OCI-LY7 (cell line): ENCODE data around the gene REV3L. TPM values are rescaled to one million over a fixed set of nuclear protein-coding genes. Genes with fewer than 3 reads are reported as not detected.

ENCODE experiments used
- BruUV-seq: library from RNA; stranded (reverse); fragments of 400-500 nt; replicated peaks from 2 replicates; lab custom pipeline; 2021; lab: Mats Ljungman, UMichigan
- CTCF ChIA-PET: fragments of 300-600 bp; sonication (Branson Sonifier 250); formaldehyde crosslinking; loops from one replicate; lab custom pipeline; 2022; ENCODE audit warnings: antibody characterized with exemption; ENCODE audit not compliant: unreplicated experiment; lab: Charles Lee
- POLR2A ChIA-PET: fragments of 300-600 bp; sonication (Branson Sonifier 250); formaldehyde crosslinking; loops from one replicate; lab custom pipeline; 2022; ENCODE audit warnings: antibody characterized with exemption; lab: Charles Lee
- DNase-seq: peaks from one replicate; pipeline ENCODE4 v3.0.0-alpha.2; 2015; ENCODE audit warnings: low spot score
- H2AFZ ChIP-seq: fragments of 200-600 bp; sonication (generic), shearing (Covaris generic); 2 replicates; pipeline ENCODE4 v1.6.1; 2014; ENCODE audit warnings: mild to moderate bottlenecking, antibody characterized with exemption, low read length, moderate library complexity
- H3K27ac ChIP-seq: fragments of 200-600 bp; sonication (generic); 2 replicates; pipeline ENCODE4 v1.5.1; 2014; ENCODE audit warnings: mixed run types, low read depth, mild to moderate bottlenecking, moderate library complexity, low read length, inconsistent platforms; ENCODE audit not compliant: poor library complexity, severe bottlenecking
- H3K36me3 ChIP-seq: fragments of 200-600 bp; sonication (generic); 2 replicates; pipeline ENCODE4 v1.6.1; 2014; ENCODE audit warnings: mild to moderate bottlenecking, antibody characterized with exemption, low read length, moderate library complexity, mixed read lengths; ENCODE audit not compliant: insufficient read depth
- H3K4me1 ChIP-seq: fragments of 200-600 bp; sonication (generic); 2 replicates; pipeline ENCODE4 v1.5.1; 2014; ENCODE audit warnings: mild to moderate bottlenecking, low read length; ENCODE audit not compliant: insufficient read depth, poor library complexity, severe bottlenecking
- H3K4me2 ChIP-seq: fragments of 200-600 bp; sonication (generic); 2 replicates; pipeline ENCODE4 v1.6.1; 2014; ENCODE audit warnings: mild to moderate bottlenecking, low read length
- H3K4me3 ChIP-seq: fragments of 200-600 bp; sonication (generic); 2 replicates; pipeline ENCODE4 v1.5.1; 2014; ENCODE audit warnings: mild to moderate bottlenecking, low read depth, low read length; ENCODE audit not compliant: poor library complexity, severe bottlenecking
- H3K79me2 ChIP-seq: fragments of 200-600 bp; sonication (generic); 2 replicates; pipeline ENCODE4 v1.6.1; 2016; ENCODE audit warnings: low read depth, mild to moderate bottlenecking, low read length, moderate library complexity, mixed read lengths; ENCODE audit not compliant: insufficient read depth
- H3K9me2 ChIP-seq: fragments of 200-600 bp; sonication (generic); 2 replicates; pipeline ENCODE4 v1.6.1; 2016; ENCODE audit warnings: mild to moderate bottlenecking, low read length, mixed read lengths; ENCODE audit not compliant: insufficient read depth
- H3K9me3 ChIP-seq: fragments of 200-600 bp; sonication (generic); 2 replicates; pipeline ENCODE4 v1.6.1; 2014; ENCODE audit warnings: mild to moderate bottlenecking, mixed run types, low read length, mixed read lengths
- H4K20me1 ChIP-seq: fragments of 200-600 bp; sonication (generic); 2 replicates; pipeline ENCODE4 v1.6.1; 2014; ENCODE audit warnings: mild to moderate bottlenecking, antibody characterized with exemption, low read length, moderate library complexity, mixed read lengths; ENCODE audit not compliant: insufficient read depth
- CTCF ChIP-seq: fragments of 200-600 bp; sonication (generic); conservative IDR thresholded peaks from 2 replicates; pipeline ENCODE4 v1.5.1; 2014; ENCODE audit warnings: mild to moderate bottlenecking, antibody characterized with exemption, low read length, moderate library complexity, mixed read lengths
- EZH2phosphoT487 ChIP-seq: fragments of 200-600 bp; sonication (generic); IDR thresholded peaks from 2 replicates; pipeline ENCODE4 v1.6.1; 2018; ENCODE audit warnings: low read depth, borderline replicate concordance, mild to moderate bottlenecking, mixed run types, antibody characterized with exemption, low read length, moderate library complexity, mixed read lengths
- intact Hi-C: fragments of 100-400 bp; cut with micrococcal nuclease; formaldehyde crosslinking; loops from one replicate; pipeline ENCODE4 v1.10.0; 2022; ENCODE audit not compliant: unreplicated experiment
- total RNA-seq, 2 experiments: library from RNA; depleted of rRNA in 1 of 2; stranded (reverse); fragments of >200 nt in 1 of 2; shearing (Covaris generic) in 1 of 2; gene quantifications; 2 replicates each; pipeline ENCODE4 v1.2.3, GENCODE V29; 2014 to 2022

Gene REV3L
- total RNA-seq, 2 experiments from 2014 or later, result 24.8 to 33.4 TPM

GRCh38 chr6:111450636-111451035 lies 32.4 kb downstream of the REV3L start:
- Histone ChIP-seq H3K36me3 (peaks cover 9% of the 10 kb centered on the region; the same call in 1 of the 2 replicates), H3K4me2 (no peak overlapping the region), H3K79me2 (peaks cover 79% of the 10 kb centered on the region; the same call in 1 of the 2 replicates), H3K9me3 (no peaks in the 10 kb centered on the region), H4K20me1 (peaks cover 5% of the 10 kb centered on the region; the same call in 1 of the 2 replicates), H2AFZ (no peak overlapping the region), H3K27ac (no peak overlapping the region), H3K4me3 (no peak overlapping the region), H3K4me1 (no peaks in the 10 kb centered on the region), H3K9me2 (no peaks in the 10 kb centered on the region)
- POLR2A ChIA-PET, result interaction anchor here (0.8 to 1.6 kb wide), 2 partner anchors 10 to 30 kb away, joined by 3 to 5 read pairs; no protein-coding TSS in a partner anchor
- DNase-seq, result no peak
- no TSS peak for BruUV-seq
- intact Hi-C loops, result no loop called here
- TF ChIP-seq EZH2phosphoT487 (no peak), CTCF (no peak)
- CTCF ChIA-PET, result no interaction called here

- no TSS peak for BruUV-seq
- TF ChIP-seq CTCF (no peak), EZH2phosphoT487 (no peak)
- no peak overlapping the region for H3K4me3 ChIP-seq
- no peak overlapping the region for H3K4me2 ChIP-seq
- no peak for DNase-seq
- H4K20me1 ChIP-seq, result peaks cover 5% of the 10 kb centered on the region; the same call in 1 of the 2 replicates
- H3K4me1 ChIP-seq, result no peaks in the 10 kb centered on the region
- no peaks in the 10 kb centered on the region for H3K9me2 ChIP-seq
- intact Hi-C loops, result no loop called here
- H3K9me3 ChIP-seq, result no peaks in the 10 kb centered on the region
- CTCF ChIA-PET, result no interaction called here
- H3K27ac ChIP-seq, result no peak overlapping the region
- H2AFZ ChIP-seq, result no peak overlapping the region
- H3K36me3 ChIP-seq, result peaks cover 3% of the 10 kb centered on the region; the same call in 1 of the 2 replicates
- peaks cover 79% of the 10 kb centered on the region; the same call in 1 of the 2 replicates for H3K79me2 ChIP-seq
- POLR2A ChIA-PET, result interaction anchor here (0.8 to 1.6 kb wide), 2 partner anchors 11 to 30 kb away, joined by 3 to 5 read pairs; no protein-coding TSS in a partner anchor
These were observed 32.9 kb downstream of the REV3L start for GRCh38 chr6:111450087-111450486.

- Histone ChIP-seq H2AFZ (no peak overlapping the region), H3K36me3 (no peaks in the 10 kb centered on the region), H3K4me3 (no peak overlapping the region), H3K4me1 (no peaks in the 10 kb centered on the region), H3K4me2 (no peak overlapping the region), H3K27ac (no peak overlapping the region), H3K9me2 (no peaks in the 10 kb centered on the region), H3K79me2 (peaks cover 82% of the 10 kb centered on the region; the same call in 1 of the 2 replicates), H4K20me1 (peaks cover 5% of the 10 kb centered on the region; the same call in 1 of the 2 replicates), H3K9me3 (no peaks in the 10 kb centered on the region)
- TF ChIP-seq CTCF (no peak), EZH2phosphoT487 (no peak)
- ChIA-PET POLR2A (interaction anchor here (0.7 to 1.0 kb wide), 4 partner anchors 13 to 930 kb away, joined by 3 to 4 read pairs (median 4); no protein-coding TSS in a partner anchor), CTCF (no interaction called here)
- DNase-seq, result no peak
- BruUV-seq, result no TSS peak
- intact Hi-C loops, result no loop called here
These were observed 33.9 kb downstream of the REV3L start for GRCh38 chr6:111449129-111449528.
